GM21717 (cell line): Measurements from ENCODE around the gene RTL10.

Experiments
- ATAC-seq: cut with Tn5 transposase; IDR thresholded peaks from one replicate; pipeline ENCODE4 v1.9.1; 2021; ENCODE audit warnings: mild to moderate bottlenecking, moderate library complexity; ENCODE audit not compliant: unreplicated experiment

The RTL10 gene

DNA sequence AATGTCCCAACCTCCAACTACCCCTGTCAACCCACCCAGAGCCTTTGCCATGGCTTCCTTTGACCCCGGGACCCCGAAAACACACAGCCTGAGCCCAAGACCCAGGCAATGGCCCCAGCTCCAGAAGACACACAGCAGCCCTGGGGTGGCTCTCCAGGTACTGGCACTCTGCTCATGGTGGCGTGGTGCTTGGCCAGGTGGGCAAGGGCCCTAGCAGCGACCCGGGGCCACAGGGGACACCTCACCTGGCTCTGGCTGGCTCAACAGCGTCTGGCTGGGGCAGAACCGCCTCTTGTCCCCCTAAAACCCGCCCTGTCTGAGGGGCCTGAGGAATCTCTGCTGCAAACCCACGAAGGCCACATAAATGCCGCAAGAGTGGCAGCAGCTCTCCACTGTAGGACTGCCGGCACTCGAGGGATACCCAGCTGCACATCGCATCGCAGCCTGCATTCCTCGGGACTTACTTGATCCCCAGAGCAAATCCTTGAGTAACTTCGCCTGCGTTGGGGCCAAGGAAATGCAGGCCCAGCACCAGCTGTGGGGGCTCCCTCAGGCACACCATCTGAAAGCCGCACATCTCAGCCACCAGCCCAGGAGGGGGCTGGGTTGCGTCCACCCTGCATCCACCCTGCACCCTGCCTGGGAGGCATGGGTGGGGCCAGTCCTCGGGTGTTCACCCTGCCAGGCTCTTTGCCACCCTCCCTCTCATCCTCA is 23.1 kb upstream of the RTL10 start:
- no peak for ATAC-seq

DNA sequence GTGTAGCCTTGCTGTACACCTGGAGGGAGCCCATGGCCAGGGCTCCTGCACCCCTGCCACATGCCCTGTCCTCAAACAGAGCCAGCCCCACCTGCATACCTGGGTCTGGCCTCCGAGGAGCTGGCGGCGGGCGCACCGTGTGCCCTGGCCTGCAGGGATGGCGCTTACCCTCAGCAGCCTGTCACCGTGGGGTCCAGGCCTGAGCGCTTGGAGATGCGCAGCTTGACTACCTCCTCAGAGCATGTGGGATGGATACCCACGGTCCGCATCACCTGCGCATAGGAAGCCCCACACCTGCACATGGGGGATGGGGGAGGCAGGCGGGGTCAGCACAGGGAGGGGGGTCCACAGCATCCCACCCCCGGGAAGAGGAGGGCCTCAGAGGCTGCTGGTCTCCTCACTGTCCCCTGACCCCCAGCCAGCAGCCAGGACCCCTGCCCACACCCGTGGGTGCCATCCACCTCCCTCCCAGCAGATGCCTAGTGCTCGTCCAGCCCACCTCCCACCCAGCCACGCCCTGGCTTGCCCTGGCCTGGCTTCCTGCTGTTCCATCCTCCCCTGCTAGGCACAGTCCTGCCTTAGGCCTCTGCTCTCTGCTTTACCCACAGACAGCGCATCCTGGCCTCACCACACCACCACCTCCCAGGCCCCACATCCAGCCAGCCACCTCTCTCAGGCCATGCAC is 22.4 kb upstream of the RTL10 start:
- no peak for ATAC-seq

DNA sequence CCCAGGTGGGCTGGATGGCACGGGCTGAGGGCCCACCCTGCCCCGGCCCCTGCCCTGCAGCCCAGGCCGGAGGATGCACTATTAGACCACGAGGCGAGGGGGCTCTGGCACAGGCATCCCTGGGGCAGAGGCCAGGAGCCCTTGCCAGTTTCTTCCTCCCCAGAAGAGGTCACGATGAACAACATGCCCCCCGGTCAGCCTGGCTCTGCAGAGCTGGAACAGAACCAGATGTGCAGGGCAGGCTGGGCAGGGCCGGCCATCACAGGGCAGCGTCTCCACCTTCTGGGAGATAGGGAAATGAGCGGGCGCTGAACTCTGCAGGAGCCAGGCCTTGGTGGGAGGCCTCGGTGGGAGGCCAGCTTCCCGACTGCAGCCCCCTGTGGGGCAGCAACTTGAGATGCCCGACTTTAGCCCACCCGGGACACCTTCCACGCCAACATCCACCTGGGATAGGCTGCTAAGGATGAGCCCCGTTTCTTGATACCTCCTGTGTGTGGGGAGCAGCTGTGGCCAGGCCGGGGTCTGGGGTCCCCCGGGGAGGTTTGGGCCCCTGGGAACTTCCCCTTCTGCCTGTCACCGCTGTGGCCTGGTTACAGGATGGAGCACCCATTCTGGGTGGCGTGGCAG is 21.8 kb upstream of the RTL10 start:
- no peak for ATAC-seq

DNA sequence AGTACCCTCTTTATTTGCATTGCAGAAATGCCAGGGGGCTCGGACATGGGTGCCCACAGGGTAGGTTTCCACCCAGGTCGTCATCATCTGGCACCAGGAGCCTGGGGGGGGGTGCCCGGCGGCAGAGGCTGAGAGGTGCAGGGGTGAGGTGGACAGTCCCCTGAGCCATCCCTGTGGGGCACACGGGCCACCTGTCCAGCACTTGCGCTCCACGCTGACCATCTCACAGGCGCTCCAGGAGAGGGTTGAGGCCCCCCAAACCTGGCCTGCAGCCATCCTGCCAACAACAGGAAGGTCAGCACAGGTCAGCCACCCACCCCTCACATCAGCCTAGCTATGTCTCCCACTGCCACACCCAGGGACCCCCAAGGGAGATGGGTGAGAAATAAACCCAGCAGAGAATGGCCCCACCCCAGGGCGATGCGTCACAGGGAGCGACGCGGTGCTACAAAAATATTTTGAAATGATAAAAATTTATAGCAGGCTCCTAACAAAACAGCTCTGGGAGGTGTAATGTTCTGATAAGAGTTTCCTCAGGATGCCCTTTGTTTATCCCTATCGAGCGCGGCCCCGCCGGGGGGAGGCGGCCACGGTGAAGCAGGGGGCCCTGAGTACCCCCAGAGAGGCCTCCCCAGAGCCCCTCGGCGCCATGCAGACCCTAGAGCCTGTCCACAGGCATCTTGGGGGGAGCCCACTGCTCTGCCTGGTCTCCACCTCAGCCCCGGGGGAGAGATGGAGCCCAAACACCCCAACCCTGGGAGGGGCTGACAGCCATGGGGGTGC is 21.0 kb upstream of the RTL10 start:
- ATAC-seq: no peak

DNA sequence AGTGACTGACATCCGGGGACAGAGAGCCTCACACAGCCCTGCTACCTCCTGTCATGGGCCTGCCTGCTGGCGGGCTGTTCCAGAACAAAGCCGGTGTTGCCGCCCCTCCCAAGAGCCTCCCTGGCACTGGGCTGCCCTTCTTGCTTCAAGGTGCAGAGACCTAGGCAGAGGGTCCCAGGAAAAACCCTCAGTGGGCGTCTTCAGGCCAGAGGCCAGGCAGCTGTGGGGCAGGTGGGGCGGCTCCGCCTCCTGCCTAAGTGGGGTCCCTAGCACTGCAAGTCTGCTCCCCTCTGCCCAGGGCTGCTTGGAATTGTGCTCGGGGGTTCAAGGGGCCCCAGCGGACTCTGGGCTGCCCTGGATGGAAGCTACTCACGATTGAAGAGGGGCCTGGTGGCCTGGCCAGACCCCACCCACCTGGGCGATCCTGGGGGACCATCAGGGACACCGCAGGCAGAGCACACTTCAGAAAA is 20.4 kb upstream of the RTL10 start:
- no peak for ATAC-seq

DNA sequence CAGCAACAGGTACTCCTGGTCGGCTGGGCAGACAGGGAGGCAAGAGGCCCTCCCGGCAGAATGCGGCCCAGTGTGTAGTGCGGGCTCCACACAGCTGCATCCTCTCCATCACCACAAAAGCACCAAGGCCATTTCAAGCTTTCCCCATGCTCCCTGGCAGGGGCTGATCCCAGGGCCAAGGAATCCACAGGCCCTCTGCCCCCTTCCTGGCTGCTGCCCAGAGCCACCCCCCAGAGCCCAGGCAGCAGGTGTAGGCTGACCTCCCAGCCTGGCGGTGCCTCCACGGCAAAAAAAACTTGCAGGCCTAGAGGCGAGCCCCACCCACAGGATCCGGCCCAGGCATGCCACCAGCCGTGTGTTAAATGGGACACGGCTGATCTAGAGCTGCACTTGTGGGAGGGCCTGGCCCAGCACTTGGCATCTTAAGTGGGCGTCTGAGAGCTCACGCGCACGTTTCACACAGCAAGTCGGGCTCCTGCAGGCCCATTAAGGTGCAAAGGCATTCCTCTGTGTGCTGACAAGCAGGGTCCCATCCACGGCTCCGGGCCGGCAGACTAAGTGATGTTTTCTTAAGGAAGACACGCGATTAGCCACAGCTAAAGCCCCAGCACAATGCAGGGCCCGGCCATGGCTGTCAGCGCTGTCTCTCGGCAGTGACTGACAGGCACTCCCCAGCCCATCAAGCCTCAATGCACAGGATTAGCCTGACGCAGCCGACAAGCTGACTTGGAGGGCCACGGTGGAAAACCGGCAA is 19.8 kb upstream of the RTL10 start:
- ATAC-seq: no peak

DNA sequence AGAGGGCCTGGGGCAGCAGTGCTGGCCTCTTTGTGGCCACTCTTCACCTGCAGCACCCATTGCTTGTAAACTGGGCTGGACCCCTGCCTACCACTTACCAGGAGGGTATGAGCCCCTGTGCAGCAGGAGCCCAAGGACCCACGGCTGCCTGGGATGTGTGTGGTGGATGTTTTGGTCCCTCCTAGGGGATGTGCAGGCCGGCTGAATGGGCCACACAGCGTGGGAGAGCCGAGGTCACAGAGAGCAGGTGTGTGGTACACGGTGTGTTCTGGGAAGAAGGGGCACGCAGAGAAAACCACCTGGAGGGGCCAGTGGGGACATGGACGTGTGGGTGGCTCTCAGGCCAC is 19.3 kb upstream of the RTL10 start:
- ATAC-seq: no peak

DNA sequence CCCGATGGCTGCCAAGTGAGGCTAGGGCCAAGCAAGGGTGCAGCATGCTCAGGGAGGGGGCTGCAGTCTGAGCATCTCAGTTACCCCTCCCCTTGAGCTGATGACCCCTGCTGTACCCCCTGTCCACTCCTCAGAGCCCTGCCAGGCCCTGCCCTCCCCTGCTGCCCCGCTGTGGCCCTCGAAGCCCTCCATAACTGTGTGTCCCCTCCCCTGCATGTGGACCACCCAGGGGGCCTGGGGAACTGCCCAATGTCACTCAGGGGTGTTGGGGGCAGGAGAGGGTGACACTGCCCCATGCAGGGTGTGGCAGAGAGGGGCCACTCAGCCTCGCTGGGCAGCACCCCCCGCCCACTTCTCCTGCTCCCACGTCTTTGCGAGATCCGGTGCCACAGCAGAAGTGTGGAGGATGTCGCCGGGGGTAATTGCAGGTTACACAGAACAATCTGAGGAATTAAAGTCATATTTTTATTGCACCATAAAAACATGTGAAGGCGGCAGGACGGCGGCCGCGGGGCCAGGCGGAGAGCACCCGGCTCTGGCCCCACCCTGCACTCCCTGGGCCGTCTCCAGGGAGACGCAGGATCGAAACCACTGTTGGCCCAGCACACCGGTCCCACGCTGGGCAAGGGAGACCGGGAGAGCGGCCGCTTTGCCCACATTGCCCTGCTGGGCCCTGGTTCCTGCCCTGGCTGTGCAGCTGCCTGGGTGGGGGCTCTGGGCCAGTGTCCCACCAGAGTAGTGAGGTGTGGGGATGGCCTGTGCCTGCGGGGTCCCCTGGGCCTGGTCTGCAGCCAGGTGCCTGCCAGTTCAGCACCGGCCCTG is 18.7 kb upstream of the RTL10 start:
- ATAC-seq: no peak

DNA sequence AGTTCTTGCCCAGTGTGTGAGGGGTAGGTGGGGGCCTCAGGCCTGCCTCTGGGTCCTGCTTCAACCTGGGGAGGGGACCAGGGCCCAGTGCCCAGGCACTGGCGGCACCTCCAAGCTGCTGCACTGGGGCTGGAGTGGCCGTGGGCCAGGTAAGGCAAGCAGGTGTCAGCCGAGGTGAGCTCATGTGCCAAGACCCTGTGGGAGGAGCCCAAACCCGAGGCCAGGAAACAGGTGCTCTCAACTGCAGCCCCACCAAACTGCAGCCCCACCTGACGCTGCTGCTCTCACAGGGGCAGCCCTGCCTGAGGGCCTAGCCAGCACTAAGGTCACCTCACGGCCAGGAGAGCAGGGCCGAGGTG is 18.1 kb upstream of the RTL10 start:
- no peak for ATAC-seq

DNA sequence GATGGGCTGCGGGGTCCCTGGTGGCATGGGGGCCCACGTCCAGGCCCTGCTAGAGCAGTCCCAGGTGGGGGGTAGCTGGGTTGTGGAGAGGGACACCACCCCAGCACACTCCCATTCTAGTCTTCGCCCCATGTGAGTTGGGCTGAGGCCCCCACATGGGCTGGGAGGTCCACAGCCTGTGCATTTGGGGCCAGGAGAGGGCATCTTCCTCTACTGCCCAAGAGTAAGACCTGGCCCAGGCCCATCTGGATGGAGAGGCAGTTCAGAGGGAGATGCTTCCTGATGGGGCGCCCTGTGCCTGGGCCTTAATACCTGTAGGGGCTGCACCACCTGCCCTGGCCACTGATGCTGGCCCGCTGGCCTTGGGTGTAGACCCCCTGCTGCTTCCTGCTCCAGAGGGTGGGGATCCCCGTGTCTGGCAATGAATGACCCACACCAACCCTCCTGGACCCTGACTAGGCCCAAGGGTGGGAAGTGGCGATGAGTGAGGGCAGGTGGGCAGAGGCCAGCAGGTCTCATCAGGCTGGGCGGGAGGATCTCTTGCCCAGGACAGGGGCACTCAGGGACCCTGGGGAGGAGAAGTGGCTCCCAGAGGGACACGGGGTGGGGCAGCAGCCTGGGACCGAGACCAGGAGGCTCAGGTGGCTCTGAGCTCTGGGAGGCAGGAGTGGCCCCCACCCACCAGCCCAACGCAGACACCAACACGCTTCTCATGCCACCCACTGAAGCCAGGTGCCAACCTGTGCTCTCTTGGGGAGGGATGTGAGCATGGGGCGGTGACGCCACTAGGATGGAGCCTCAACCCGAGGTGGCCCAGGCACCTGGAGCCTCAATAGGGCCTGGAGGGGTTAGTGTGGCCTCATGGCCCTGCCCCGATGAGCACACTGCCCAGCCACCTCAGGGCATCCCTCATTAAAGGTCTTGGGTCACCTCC is 17.4 kb upstream of the RTL10 start:
- ATAC-seq: no peak

DNA sequence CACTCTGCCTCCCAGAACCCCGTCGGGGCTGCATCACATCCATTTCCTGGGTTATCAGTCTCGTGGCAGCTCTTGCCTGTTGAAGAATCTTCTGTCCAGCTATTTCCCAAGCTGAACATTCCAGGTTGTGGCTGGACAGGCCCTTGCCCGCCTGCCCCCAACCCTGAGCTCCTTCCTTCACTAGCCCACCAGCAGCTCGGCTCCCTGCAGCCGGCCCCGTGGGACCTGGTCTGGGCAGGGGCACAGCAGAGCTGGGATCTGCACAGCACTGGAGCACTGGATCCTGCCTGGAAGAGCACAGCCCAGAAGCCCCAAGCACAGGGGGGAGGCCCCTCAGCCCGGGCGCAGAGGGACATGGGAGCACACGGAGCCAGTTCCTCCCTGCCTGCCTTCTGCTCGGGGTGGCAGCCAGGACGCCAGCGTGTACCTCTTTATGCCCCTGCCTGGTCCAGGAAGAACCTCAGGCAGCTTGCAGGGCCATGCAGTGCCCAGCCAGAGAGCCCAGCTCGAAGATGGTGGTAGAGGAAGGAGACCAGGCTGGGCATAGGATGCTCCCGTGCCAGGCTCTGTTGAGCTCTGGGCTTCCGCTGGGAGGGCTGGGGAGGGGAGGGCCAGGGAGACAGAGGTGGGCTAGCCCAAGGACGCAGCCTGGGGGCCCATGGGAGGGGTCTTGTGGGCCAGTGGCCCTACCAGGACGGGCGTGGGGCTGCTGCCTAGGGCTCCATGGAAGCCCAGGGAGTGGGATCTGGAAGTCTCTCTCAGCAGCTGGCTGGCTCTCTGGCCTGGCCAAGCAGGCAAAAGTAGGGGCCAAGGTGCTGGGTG is 16.6 kb upstream of the RTL10 start:
- ATAC-seq: no peak

DNA sequence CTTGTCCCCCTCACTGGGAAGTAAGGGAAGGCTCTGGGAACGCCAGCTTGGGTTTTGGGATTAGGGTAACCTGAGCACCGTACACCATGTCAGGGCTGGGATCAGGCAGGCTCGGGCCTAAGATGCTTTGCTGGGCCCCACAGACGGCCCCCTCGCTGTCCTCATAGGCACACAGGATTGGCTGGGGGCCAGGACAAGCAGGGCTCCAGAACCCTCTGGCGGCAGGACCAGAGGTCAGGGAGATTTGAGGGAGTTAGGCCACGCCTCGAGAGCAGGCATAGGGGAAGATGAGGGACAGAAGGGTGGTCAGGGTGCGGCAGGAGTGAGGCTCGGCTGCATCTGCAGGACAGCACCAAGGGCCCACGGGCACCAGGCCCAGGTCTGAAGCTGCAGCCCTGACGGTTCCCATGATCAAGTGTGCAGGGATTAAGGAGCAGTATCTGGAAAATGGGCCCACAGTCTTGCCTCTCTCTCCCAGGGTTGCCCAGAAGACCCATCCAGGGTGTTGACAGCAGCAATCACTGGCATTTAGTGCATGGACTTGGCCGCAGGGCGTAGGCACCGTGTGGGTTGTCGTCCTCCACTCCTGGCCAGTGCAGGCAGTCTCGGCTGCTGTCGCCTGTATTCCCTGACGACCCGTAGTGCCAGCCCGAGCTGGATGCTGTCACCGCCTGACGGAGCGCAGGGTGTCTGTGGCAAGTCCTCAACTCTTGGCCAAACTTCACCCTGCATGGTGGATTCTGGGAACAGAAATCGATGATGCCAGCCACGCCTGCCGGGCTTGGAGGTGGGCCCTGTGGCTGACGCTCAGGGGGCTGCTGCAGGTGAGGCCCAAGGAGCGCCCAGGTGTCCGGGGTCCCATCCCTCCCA is 15.7 kb upstream of the RTL10 start:
- ATAC-seq: no peak

DNA sequence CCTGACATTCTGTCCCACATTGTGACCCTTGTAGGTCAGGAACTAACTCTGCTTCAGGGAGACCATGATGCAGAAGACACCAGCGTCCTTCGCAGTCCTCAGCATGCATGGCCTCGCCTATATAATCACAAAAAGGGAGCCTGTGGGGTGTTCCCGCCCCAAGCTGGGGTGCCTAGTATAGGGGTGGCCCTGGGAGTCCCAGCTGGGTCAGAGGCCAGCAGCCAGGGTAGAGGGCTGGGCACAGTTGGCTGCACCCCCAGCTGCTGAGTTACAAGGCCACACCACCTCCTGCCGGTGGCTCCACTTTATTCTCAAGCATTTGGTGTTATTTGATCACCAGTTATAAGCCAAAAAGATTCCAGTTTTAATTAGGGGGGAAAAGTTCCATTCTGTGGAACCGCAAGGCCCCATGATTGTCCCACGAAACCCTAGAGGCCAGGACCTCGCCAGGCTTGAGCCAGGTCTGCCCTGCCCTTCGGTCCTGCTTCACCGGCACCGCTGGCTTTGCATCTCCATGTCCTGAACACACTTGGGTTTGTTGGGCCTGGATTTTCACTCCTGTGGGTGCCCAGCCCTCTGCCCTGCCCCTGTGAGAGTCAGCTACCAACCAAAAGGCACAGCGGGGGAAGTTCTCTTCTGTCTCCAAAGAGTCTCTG is 15.0 kb upstream of the RTL10 start:
- ATAC-seq: no peak

DNA sequence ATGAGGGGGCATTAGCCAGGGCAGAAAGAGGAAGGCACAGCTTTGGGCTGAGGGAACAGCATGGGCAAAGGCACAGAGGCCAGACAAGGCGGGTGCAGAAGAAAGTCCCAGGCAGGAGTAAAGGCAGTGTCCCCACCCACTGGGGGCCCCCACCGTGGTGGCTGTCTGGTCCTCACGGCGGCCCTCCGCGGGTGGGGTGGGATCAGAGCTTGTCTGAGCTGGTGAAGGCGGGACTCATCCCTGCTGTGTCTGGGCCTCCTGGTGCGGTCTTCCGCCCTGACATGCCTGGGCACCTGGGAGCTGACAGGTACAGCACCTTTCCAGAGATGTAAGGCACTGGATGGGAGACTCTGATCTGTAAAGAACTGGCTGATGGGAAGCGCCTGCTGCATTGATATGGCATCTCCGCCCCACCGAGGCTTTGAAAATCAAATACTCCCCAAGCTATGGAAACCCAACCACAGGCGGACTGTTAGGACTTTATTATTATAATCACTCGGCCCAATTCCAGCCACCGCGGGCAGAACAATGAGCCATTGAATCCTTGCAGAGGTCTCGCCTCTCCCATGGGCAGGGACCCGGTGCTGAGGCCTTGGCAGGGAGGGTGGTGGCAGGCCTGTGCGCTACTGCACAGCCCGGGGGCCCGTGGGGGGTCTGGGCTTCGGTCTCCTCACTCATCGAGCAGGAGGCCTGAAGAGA is 14.2 kb upstream of the RTL10 start:
- ATAC-seq: no peak

DNA sequence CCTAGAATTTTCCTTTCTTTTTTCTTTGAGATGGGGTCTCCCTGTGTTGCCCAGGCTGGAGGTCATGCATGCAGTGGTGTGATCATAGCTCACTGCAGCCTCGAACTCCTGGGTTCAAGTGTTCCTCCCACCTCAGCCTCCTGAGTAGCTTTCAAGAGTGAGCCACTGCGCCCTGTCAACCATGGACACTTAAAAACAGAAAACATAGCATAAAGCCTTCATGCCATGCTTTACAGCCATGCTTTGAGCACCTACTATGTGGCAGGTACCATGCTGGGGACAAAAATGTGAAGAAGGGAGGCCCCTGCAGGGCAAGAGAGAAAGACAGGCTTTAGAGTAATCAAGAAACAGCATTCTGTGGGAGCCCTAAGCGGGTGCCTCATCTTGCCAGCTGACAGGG is 13.7 kb upstream of the RTL10 start:
- no peak for ATAC-seq

DNA sequence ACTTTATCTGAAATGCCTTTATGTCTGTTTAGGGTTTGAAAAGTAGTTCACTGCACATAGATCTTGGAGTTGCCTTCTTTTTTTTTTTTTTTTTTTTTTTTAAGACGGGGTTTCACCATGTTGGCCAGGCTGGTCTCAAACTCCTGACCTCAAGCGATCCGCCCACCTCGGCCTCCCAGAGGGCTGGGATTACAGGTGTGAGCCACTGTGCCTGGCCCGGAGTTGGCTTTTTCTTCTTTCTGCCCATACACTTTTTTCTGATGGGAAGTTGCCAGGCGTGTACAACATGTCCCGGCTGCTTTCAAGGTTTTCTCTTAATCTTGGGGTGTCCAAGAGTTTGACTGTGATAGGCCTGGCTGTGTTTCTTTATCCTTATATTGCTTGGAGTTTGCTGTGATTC is 12.9 kb upstream of the RTL10 start:
- ATAC-seq: no peak
